CD1c-positive myeloid dendritic cell (primary cell): ENCODE results near the gene SLC29A3.

ENCODE experiments used
- DNase-seq: peaks from one replicate; pipeline ENCODE4 v3.0.0-alpha.2; 2016; ENCODE audit errors: extremely low spot score

Gene SLC29A3

DNA sequence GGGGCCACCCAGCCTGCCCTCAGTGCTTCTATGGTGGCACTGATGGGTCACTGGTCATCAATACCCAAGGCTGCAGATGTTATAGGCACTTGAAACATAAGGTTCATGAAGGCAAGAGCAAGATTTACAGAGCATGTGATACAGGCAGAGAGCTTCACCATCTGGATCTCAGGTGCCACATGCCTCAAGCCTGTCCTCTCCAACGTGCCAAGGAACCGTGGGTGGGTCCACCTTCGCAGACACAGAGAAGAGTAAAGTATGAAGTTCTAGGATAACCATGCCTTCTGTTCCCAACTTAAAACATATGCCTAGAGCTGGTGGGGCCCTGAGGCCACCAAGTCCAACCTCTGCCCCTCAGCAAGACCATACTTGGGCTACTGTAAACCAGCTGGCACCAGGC, 51.0 kb downstream of the SLC29A3 start:
- DNase-seq = no peak

DNA sequence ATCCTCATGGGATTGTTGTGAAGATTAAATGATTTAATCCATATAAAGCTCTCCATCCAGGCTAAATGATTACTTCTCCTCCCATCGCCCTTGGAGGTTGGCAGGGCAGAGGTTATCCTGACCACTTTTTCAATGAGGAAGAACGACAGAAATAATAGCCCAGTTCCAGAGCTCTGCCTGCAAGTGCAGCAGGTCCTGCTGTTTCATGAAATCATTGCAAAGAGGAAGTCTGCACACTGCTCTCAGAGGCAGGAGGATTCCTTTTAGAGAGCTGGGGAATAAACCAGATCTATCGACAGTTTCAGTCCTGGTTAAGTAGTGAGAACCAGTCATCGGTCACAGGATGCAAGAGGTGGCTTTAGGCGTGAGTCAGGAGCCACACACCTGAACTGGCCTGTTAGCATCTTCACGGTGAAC, 52.7 kb downstream of the SLC29A3 start:
- DNase-seq = peak; percentile 84

DNA sequence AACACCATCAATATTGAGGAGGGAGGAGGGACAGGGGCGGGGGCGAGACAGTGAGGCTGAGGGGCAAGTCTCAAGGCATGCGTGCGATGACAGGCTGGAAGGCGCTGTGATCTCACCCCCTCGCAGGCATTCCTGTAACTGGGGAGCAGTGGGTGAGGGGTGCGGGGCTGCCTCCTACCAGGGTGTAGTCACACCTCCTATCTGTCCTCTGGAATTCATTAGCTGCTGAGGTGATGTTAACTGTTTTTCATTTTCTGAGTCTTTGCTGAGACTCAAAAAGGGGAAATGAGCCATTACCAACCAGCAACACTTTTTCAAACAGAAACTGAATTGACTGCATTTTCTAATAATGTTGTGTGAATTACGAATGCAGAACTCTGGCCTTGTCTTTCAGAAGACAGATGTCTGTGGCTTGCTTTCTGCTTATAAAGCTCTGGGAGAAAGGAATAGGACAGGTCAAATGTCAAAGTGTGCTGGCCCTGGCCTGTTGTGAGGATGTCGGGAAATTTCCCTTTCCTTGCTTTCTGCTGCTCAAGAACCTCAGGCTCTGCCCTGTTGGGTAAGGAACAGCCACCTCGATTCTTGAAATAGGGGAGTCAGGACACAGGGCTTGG, 53.9 kb downstream of the SLC29A3 start:
- peak; percentile 87 for DNase-seq

DNA sequence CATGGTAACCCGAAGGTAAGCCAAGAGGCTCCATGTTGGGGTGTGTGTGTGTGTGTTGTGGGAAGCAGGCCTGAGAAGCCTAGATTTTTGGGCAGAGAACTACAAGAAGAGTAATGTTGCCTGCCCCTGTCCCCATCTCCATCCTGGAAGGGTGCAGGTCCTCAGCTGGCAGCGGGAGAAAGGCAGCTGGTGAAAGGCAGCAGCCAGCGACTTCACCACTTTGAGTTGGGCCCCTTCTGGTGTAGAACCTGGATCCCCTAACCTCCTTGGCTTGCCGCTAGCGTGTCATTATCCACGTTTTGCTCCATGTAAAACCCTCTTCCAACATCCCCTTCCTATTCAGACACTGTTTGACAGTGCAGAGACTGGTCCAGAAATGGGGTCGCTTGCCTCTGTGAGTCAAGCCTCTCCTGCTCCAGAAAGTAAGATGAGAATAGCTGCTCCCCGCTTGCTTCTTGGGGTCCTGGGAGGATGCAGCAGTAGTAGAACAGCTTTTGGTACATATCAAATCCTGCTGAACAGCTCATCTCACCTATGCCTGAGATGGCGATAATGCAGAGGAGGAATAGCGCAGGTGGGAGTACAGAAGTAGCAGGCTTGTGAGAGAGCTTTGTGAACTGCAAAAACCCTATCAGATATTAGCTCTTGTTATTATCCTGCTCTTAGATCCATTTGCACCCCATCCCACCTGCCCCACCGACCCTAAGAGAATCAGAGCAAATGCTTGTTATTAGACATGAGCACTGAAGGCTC, 55.6 kb downstream of the SLC29A3 start:
- DNase-seq = no peak

DNA sequence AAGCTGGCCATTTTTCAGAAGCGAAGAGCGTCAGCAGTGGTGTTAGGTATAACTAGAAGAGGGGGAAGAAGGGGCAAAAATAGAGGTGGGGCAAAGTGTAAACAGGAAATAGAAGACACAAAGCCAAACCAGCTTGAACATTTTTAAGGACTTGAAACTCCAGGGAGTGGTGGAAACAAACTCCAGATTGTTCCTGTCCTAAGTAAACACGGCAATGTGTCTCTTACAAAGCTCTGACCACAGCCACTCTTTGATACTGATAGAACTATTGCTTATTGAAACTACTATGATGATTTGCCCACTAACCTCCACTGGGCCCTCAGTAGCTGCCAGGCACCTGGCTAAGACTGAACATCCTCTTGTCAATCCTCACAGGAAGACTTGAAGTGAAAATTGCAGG, 56.9 kb downstream of the SLC29A3 start:
- no peak for DNase-seq

DNA sequence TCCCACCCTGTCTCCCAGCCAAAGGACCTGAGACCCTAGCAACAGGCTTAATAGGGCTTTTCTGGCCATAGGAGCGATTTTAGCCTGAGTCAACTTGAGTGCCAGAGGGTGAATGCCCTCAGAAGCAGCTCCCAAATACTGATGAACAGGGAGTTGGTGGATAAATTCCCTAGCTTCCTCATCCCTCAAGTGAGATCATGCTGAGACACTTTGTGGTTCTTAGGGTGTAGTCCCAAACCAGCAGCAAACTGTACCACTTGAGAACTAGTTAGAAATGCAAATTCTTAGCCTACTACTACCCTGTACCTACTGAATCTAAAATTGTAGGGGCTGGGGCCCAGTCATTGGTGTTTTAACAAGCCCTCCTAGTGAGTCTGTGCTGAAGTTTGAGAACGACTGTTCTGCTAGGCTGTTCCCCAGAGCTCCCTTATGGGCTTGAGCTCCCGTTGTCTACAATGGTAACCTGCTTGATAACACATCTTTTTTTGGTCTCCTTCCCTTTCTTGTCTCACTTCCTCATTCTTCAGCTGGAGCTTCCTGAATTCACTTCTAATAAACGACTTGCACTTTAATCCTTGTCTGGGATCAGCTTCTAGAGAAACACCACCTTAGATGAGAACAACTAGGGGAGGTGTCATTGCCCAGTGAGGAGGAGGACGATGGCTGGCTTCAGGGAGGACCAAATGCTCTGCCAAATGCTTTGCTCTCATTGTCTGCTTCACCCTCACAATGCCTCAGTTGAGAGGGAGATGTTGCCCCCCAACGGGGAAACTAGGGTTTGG, 59.5 kb downstream of the SLC29A3 start:
- peak; percentile 73 for DNase-seq

DNA sequence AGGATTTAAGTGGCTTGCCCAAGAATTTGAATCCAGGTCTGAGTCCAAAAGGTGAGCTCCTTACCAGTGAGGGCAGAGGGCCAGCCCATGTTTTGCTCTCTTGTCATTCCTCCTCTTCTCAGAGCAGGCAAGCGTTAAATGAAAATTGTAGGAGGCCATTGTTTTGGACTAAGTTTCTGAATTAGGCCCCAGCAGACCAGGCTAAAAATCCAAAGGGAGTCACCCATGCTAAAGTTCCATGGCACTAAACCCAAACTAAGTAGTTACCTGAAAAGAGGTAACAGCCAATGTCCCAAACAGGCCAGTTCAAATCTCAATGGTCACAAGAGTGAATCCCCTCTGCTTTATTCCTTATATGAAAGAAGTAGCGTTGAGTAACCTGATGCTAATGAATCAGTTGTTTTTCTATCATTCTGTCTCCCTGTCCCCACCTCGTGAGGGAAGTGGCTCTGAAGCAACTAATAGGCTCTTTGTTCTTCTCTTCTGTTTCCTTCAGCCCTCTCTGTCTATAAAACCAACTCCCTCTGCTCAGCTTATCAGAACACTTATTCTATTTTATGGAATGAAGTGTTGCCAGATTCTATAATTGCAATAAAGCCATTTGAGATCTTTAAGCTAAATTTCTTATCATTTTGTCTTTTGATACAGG, 60.2 kb downstream of the SLC29A3 start:
- DNase-seq = peak; percentile 38

DNA sequence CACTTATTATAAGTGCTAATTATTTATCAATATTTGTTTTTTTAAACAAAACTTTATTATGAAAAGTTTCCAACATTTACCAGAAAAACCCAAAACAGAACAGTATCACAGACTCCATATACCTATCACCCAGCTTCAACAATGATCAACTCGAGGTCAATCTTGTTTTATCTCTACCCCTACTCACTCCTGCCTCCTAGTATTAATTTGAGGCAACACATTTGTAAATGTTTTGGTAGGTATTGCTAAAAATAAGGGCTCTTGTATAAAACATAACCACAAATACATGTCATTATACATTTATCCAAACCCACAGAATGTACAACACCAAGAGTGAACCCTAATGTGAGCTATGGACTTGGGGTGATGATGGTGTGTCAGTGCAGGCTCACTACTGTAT, 61.8 kb downstream of the SLC29A3 start:
- no peak for DNase-seq

DNA sequence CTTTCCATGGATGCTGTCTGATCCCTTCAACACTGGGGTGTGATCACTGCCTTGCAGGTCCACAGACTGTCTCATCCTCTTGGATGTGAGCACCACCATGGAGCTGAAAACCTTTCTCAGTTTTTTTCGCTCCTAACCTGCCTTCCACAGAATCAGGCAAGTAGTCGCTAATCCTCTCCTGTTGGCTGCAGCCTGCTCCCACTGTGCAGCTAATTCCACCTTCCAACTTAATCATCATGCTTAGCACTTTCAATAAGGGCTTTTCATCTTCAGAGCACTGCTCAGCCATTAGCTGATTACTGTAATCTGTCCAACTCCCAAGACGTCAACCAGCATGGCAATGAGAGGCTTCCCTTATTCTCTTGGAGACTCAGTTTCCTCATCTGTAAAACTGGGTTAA, 62.6 kb downstream of the SLC29A3 start:
- no peak for DNase-seq

DNA sequence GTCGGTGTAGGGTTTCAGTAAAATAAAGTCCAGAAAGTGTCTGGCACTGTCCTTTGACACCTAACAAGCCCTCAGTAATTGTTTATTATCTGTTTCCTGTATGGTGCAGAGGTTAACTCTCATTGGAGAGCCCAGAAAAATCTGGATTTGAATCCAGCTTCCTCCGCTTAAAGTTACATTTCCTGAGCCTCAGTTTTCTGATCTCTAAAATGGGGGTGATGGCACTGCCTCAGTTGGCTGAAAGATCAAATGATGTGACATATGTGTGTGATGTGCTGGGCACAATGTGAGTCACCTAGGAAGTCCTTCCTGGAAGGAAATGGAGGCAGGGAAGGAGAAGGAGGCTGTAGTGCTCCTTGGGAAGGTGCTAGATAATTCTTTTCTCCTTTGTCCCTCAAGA, 63.0 kb downstream of the SLC29A3 start:
- DNase-seq = no peak

DNA sequence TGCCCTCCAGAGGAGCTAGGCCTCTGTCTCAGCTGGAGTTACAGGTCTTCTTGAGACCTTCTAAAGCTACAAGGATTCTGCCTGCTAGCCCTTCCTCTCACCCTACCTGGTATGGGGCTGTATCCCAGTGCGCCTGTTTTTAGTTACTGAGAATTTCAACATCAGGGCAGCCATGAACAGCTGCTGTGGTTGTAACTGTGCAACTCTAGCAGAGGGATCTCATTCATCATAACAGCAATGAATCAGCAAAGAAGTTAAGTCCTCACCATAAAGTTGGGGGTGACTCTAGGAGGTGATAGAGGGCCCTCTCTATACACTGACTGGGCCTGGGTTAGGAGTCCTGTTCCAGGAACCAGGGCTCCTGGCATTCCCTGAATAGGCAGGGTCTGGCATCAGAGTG, 63.7 kb downstream of the SLC29A3 start:
- DNase-seq = no peak

DNA sequence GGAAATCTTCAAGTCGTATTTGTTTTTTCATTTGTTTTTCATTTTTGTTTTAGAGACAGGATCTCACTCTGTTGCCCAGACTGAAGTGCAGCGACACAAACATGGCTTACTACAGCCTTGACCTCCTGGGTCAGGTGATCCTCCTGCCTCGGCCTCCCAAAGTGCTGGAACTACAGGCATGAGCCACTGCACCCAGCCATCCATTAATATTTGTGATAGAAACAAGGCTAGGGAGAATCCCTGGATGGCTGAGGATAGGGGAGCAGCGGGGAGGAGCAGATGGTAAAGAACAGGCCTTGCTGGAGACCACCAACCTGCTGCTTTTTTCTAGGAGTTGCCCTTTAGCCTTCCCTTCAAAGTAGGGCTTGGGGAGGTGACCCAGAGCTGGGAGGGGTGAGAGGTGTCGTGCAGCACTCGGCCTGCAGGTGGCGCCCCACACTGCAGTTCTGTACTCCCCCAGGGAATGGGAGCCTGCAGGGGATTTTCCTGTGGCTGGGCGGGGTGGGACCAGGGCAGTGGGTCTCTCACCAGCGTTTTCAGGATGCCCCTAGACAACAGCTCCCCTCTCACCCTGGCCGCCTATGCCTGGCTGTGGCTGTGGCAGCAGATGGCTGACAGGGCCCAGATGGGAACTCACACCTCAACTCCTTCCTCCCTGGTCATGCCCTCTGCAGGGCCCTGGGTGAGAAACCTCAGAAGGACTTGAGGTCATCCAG, 65.1 kb downstream of the SLC29A3 start:
- DNase-seq = peak; percentile 79

DNA sequence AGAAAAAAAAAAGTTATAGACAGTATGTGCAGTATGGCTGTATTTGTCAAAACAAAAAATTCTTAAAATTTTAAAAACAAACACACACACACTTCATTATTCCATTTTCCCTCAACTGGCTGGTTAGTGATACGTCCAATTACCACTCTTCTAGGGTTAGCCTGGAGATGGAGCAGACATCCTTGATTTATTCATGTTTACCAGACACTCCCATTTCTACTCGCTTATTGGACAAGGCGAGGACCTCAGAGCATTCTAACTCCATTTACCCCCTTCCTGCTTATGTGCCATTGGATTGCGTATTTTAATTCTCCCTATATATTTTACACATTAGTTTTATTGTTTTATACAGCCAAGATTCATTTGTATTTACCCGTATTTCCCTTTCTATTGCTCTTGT, 69.1 kb downstream of the SLC29A3 start:
- DNase-seq = no peak

DNA sequence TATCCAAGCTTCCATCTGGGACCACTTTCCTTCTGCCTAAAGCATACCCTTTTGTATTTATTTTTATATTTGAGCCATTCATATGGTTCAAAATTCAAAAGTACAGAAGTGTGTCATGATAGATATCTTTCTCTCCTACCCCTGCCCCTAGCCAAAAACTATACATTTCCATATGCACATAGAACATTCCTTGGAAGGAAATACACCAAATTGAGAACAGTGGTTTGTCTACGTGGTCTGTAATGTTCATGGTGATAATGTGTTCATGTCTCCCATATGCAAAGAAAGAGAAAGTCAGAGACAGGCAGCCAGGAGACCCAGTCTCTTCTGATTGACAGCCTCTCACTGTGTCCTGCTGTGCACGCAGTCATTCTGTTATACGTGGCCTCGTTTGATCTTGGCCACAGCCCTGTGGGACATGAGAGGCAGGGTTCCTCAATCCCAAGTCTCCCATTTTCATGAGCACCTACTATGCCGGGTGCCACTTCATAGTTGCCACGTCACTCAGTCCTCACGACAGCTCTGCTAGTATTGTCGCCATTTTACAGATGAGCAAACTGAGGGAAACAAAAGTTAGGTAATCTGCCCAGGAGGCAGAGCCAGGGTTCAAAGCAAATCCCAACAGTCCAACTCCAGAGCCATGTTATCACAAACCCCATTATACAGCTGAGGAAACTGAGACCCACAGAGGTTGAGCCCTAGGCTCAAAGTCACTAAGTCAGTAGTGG, 69.7 kb downstream of the SLC29A3 start:
- DNase-seq = no peak

DNA sequence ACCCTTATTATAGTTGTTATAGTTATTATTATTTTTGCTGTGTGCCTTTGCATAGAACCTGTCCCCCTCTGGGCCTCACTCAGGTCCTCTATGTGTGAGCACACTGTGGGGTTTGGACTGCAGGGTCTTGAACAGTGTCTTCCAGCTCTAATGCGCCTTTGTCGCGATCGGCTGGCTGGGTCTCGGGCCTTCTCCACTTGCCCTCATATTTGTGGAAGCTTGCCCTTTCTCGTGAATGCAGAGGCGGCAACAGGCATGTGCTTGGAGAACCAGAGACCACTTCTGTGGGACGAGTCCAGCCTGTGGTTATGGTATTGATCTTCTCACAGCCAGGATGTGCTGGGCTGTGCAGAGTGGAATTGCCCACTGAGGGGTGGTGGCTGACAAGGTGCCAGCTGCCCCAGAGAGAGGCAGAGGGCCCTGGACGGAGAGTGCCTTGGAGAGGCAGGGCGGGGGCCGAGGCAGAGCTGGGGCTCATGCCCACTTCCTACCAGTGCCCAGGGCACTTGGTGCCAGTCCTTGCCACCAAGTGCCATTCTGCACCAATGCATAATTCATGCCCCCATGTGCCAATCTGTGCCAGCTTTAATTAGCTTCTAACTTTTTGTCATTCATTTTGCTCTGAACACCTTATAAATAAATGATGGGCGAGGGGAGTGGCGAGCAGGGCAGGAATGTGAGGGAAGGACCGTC, 70.9 kb downstream of the SLC29A3 start:
- DNase-seq = no peak

DNA sequence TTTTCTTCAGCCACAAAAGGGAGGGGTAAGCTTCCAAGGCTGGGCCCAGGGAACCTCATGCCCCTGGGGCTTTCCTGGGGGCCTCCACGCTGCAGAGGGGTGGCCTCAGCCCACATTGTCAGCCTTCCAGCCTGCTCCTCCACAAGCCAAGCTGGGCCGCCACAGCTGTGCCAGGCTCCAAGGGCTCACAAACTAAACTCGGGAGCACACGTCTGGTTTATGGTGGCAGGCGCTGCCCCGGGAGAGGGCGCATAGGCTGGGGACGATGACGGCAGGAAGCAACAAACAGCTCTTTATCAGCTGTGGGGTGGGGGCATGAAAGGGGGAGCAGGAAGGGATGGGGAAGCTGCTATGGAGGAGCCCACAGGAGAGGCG, 71.4 kb downstream of the SLC29A3 start:
- no peak for DNase-seq

DNA sequence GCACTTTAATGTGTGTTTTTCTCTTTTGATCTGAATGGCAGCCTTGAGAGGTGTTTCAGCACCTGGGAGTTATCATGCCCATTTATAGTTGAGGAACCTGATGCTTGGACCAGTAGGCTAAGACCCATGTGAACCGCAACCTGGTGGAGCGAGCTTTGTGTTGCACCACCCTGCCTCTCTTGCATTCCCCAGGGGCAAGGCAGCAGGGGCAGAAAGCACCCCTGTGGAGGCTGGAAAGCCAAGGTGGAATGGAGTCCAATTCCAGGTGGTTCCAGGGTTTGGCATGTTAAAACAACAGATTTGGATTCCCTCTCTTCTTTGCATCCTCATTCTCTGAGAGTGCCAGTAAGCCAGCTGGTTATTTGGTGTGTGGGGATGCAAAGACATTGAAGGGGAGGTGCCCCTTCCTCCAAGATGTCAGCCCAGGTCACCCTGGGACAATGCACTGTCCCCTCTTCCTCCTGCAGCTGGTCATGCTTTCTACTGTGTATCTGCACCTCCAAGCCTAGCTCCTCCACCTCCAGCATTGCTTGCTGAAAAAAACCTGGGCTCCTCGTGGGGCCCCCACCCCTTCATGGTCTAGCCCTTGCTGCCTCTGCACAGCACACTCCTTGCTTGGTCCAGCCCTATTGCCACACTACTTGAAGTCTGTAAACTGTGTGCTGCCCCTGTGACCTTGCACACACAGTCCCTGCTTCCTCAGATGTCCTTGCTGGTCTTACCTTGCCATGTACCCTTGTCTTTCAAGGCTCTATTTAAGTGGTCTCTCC, 72.0 kb downstream of the SLC29A3 start:
- no peak for DNase-seq

DNA sequence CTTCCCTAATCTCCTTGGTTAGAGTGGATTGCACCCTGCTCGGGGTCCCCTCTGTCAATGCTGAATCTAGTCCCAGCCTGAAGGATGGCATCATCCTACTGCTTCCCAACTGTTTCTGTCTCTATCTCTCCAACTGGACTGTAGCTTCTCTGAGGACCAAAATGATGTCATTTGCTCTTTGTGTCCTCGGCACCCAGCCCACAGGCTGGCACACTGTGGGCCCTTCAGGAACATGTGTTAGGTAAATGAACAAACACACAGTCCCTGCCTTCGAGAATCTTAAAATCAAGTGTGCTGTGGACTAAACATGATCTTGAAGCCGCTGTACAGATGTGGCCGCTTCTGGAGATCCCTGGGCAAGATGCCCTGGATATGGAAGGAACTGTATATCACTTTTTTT, 72.6 kb downstream of the SLC29A3 start:
- no peak for DNase-seq

DNA sequence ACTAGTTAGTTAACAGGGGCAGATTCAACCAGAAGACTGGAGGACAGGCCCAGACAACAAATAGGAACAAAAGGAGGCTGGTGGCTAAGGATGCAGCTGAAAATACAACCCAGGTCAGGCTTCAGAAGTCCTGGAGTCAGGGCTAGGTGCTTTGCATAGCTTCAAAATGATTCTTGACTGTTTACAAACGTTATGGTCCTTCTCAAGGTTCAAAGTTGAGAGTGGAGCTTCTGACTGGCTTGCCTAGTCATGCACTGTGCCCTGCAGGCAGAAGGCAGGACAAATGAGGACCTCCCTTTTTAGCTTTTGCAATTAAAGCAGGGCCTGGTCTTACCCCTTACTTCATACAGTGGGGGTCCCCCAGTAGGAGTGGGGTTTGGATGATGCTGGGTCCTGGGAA, 73.2 kb downstream of the SLC29A3 start:
- no peak for DNase-seq
